HepG2 (cell line): Measurements from ENCODE around the gene SLC2A4. TPM values are rescaled to one million over a fixed set of nuclear protein-coding genes. Genes with fewer than 3 reads are reported as not detected.

Experiments used
- ATF7 ChIP-seq, 2 experiments: fragments of 450-650 bp in 1 of 2; sonication (generic) in 1 of 2; formaldehyde crosslinking in 1 of 2; IDR thresholded peaks; 2 replicates each; pipeline versions ENCODE4 v1.4.0 to v1.6.1; 2016 to 2020; ENCODE audit warnings: antibody characterized with exemption in 1 of 2, mild to moderate bottlenecking in 1 of 2, missing genetic modification reagents in 1 of 2
- ERF ChIP-seq: IDR thresholded peaks from 2 replicates; pipeline ENCODE4 v1.6.1; 2018; ENCODE audit warnings: missing biosample characterization, missing genetic modification reagents
- GZF1 ChIP-seq: sonication (generic); formaldehyde crosslinking; IDR thresholded peaks from 2 replicates; pipeline ENCODE4 v1.5.1; 2020; ENCODE audit warnings: mild to moderate bottlenecking, missing genetic modification reagents
- IKZF5 ChIP-seq: IDR thresholded peaks from 2 replicates; pipeline ENCODE4 v1.6.1; 2018; ENCODE audit warnings: missing genetic modification reagents, mild to moderate bottlenecking, missing compliant biosample characterization
- IRF2 ChIP-seq: IDR thresholded peaks from 2 replicates; pipeline ENCODE4 v1.6.1; 2018; ENCODE audit warnings: missing genetic modification reagents, missing compliant biosample characterization
- IRF9 ChIP-seq: sonication (generic); formaldehyde crosslinking; IDR thresholded peaks from 2 replicates; pipeline ENCODE4 v1.8.0; 2022; ENCODE audit warnings: missing genetic modification reagents, mild to moderate bottlenecking, borderline replicate concordance
- JDP2 ChIP-seq: sonication (generic); formaldehyde crosslinking; IDR thresholded peaks from 2 replicates; pipeline ENCODE4 v1.8.1; 2022; ENCODE audit warnings: missing genetic modification reagents, borderline replicate concordance
- MATR3 ChIP-seq: sonication (generic); formaldehyde crosslinking; IDR thresholded peaks from 2 replicates; pipeline ENCODE4 v1.4.0; 2020; ENCODE audit warnings: missing genetic modification reagents
- MBNL3 ChIP-seq: fragments of 250-450 bp; sonication (Bioruptor Pico); conservative IDR thresholded peaks from 2 replicates; pipeline ENCODE4 v1.8.0; 2022; ENCODE audit warnings: mild to moderate bottlenecking, inconsistent platforms
- MED13 ChIP-seq: sonication (generic); formaldehyde crosslinking; IDR thresholded peaks from 2 replicates; pipeline ENCODE4 v1.5.0; 2020; ENCODE audit warnings: missing genetic modification reagents
- MTA1 ChIP-seq: sonication (generic); formaldehyde crosslinking; IDR thresholded peaks from 2 replicates; pipeline ENCODE4 v1.4.0; 2020; ENCODE audit warnings: missing genetic modification reagents, mild to moderate bottlenecking, borderline replicate concordance
- NFYC ChIP-seq: IDR thresholded peaks from 2 replicates; pipeline ENCODE4 v1.6.1; 2016; ENCODE audit warnings: missing genetic modification reagents, missing compliant biosample characterization
- NR2C2 ChIP-seq: sonication (generic); formaldehyde crosslinking; IDR thresholded peaks from 2 replicates; pipeline ENCODE4 v1.4.0; 2020; ENCODE audit warnings: missing genetic modification reagents, mild to moderate bottlenecking, moderate library complexity, borderline replicate concordance
- SIN3A ChIP-seq: IDR thresholded peaks from 2 replicates; pipeline ENCODE4 v1.6.1; 2011; ENCODE audit warnings: low read depth, mild to moderate bottlenecking, control low read depth, low read length, borderline replicate concordance
- SKI ChIP-seq: fragments of 450-650 bp; IDR thresholded peaks from one replicate; pipeline ENCODE4 v1.6.1; 2018; ENCODE audit warnings: mild to moderate bottlenecking; ENCODE audit not compliant: partially characterized antibody
- SMAD3 ChIP-seq: sonication (generic); formaldehyde crosslinking; IDR thresholded peaks from 2 replicates; pipeline ENCODE4 v1.4.0; 2020; ENCODE audit warnings: missing genetic modification reagents
- SNAPC2 ChIP-seq: sonication (generic); formaldehyde crosslinking; IDR thresholded peaks from 2 replicates; pipeline ENCODE4 v1.8.1; 2022; ENCODE audit warnings: mild to moderate bottlenecking, missing genetic modification reagents
- TRAFD1 ChIP-seq: sonication (generic); formaldehyde crosslinking; IDR thresholded peaks from 2 replicates; pipeline ENCODE4 v1.5.1; 2020; ENCODE audit warnings: missing genetic modification reagents, mild to moderate bottlenecking, borderline replicate concordance
- TRIM24 ChIP-seq: sonication (generic); formaldehyde crosslinking; IDR thresholded peaks from 2 replicates; pipeline ENCODE4 v1.8.0; 2022; ENCODE audit warnings: mild to moderate bottlenecking, missing genetic modification reagents
- ZNF264 ChIP-seq: sonication (generic); formaldehyde crosslinking; IDR thresholded peaks from 2 replicates; pipeline ENCODE4 v1.4.0; 2020; ENCODE audit warnings: missing genetic modification reagents
- ZNF543 ChIP-seq: sonication (generic); formaldehyde crosslinking; IDR thresholded peaks from 2 replicates; pipeline ENCODE4 v1.4.0; 2020; ENCODE audit warnings: mild to moderate bottlenecking, missing genetic modification reagents
- ZNF589 ChIP-seq: sonication (generic); formaldehyde crosslinking; conservative IDR thresholded peaks from 2 replicates; pipeline ENCODE4 v1.8.0; 2022; ENCODE audit warnings: mild to moderate bottlenecking, moderate library complexity, missing genetic modification reagents
- ZNF710 ChIP-seq: sonication (generic); formaldehyde crosslinking; IDR thresholded peaks from 2 replicates; pipeline ENCODE4 v1.5.0; 2020; ENCODE audit warnings: mild to moderate bottlenecking, missing genetic modification reagents, borderline replicate concordance
- ZNF792 ChIP-seq: IDR thresholded peaks from 2 replicates; pipeline ENCODE4 v1.6.1; 2016
- ZNF839 ChIP-seq: sonication (generic); formaldehyde crosslinking; IDR thresholded peaks from 2 replicates; pipeline ENCODE4 v1.4.0; 2020; ENCODE audit warnings: missing genetic modification reagents, mild to moderate bottlenecking, borderline replicate concordance
- polyA plus RNA-seq, 8 experiments: library from polyadenylated mRNA; depleted of rRNA in 3 of 8; stranded (reverse) in 7 of 8; unstranded in 1 of 8; fragments of >200 nt; fragmentation: Illumina TruSeq in 4 of 8; extraction: Trizol in 4 of 8; gene quantifications; 2 replicates each; pipeline versions ENCODE4 v1.2.1 to v1.2.3, GENCODE V29; 2011 to 2016; ENCODE audit warnings: low read depth in 4 of 8, missing spikeins in 1 of 8, mixed read lengths in 1 of 8; ENCODE audit not compliant: insufficient read depth in 1 of 8
- total RNA-seq, 5 experiments: library from RNA; depleted of rRNA; stranded (reverse); fragments of >200 nt; fragmentation: Illumina TruSeq; extraction: Trizol; gene quantifications; 2 replicates each; pipeline ENCODE4 v1.2.3, GENCODE V29; 2016; ENCODE audit warnings: low read depth in 1 of 5

SLC2A4 gene
- total and polyA plus RNA-seq, 2 of the 13 experiments (the other 11 are each of a cell fraction or from before 2014, with no cell fraction given) = 4.9 to 5.8 TPM

- TF ChIP-seq ATF7 (IDR thresholded peaks at IDR 0.05) = no peak
- TF ChIP-seq ATF7 (CRISPR knock-in tag; IDR thresholded peaks at IDR 0.05) = no peak
- peak; percentile 61; the same call in 1 of the 2 replicates for TF ChIP-seq ZNF792
- no peak for TF ChIP-seq MED13
- no peak for TF ChIP-seq TRIM24
- TF ChIP-seq SKI = no peak
- no peak for TF ChIP-seq GZF1 (CRISPR knock-in tag)
- TF ChIP-seq SMAD3 (CRISPR knock-in tag) = 0 out of 2 replicates have a peak, but pooled peaks have one; percentile 59
- 0 out of 2 replicates have a peak, but pooled peaks have one; percentile 58 for TF ChIP-seq ZNF264 (CRISPR knock-in tag)
- TF ChIP-seq IKZF5 (CRISPR knock-in tag) = peak; percentile 81
- no peak for TF ChIP-seq MBNL3 (CRISPR knock-in tag)
- TF ChIP-seq IRF2 (CRISPR knock-in tag) = peak; percentile 75
- no peak for TF ChIP-seq ZNF839 (CRISPR knock-in tag)
- peak; percentile 78; the same call in 1 of the 2 replicates for TF ChIP-seq MTA1 (CRISPR knock-in tag)
- TF ChIP-seq ZNF589 (CRISPR knock-in tag) = peak; percentile 93
- peak; percentile 66 for TF ChIP-seq SNAPC2 (CRISPR knock-in tag)
- no peak for TF ChIP-seq ZNF710
- peak; percentile 99 for TF ChIP-seq NR2C2 (CRISPR knock-in tag)
- no peak for TF ChIP-seq TRAFD1 (CRISPR knock-in tag)
- no peak for TF ChIP-seq ZNF543
- peak; percentile 72; the same call in 1 of the 2 replicates for TF ChIP-seq IRF9 (CRISPR knock-in tag)
- peak; percentile 42; the same call in 1 of the 2 replicates for TF ChIP-seq JDP2 (CRISPR knock-in tag)
- no peak for TF ChIP-seq MATR3 (CRISPR knock-in tag)
- peak; percentile 90 for TF ChIP-seq ERF (CRISPR knock-in tag)
- peak; percentile 78; the same call in 1 of the 2 replicates for TF ChIP-seq SIN3A
- TF ChIP-seq NFYC = peak; percentile 57; the same call in 1 of the 2 replicates
Measured at GRCh38 chr17:7314719-7315569, 33.4 kb downstream of the SLC2A4 start, which contains the start of gene GPS2 (continued).
